K562 treated with DMSO at 1 percent for 24 hours (cell line): ENCODE results near the gene EFCAB9. TPM values are rescaled to one million over a fixed set of nuclear protein-coding genes. Genes with fewer than 3 reads are reported as not detected.

Source experiments
- total RNA-seq: library from RNA; unstranded; fragments of 300-600 nt; gene quantifications from 2 replicates; pipeline ENCODE4 v1.2.3, GENCODE V29; 2022; ENCODE audit warnings: low read depth; ENCODE audit not compliant: insufficient read depth

The EFCAB9 gene
- total RNA-seq: not detected in 2 replicates

GRCh38 chr5:172193872-172194271 lies at the start of gene EFCAB9:
TSS of gene EFCAB9 (plus strand) at chr5:172194172. CDS start at chr5:172194173, 1 bp downstream.

GRCh38 chr5:172188033-172188892 lies 5.7 kb upstream of the EFCAB9 start, which contains the start of gene STK10:
TSS of gene STK10 (minus strand) at chr5:172188224. CDS start at chr5:172188042, 182 bp downstream.

Other genes with a start within 250 kb of the EFCAB9 start
- 17.6 and 21.8 TPM in 2 replicates for gene FBXW11, start 187.5 kb upstream of the EFCAB9 start, total RNA-seq
- gene STK10, start 5.9 kb upstream of the EFCAB9 start, total RNA-seq: 7.3 and 7.9 TPM in 2 replicates
- gene UBTD2, start 89.6 kb downstream of the EFCAB9 start, total RNA-seq: 0.95 and 1.4 TPM in 2 replicates